NCI-H2029 treated with DMSO at 0.1 percent for 48 hours (cell line): ENCODE results near the gene ITIH3.

Experiments
- DNase-seq: peaks from one replicate; lab custom pipeline; 2025; lab: John Stamatoyannopoulos, UW

The ITIH3 gene

DNA sequence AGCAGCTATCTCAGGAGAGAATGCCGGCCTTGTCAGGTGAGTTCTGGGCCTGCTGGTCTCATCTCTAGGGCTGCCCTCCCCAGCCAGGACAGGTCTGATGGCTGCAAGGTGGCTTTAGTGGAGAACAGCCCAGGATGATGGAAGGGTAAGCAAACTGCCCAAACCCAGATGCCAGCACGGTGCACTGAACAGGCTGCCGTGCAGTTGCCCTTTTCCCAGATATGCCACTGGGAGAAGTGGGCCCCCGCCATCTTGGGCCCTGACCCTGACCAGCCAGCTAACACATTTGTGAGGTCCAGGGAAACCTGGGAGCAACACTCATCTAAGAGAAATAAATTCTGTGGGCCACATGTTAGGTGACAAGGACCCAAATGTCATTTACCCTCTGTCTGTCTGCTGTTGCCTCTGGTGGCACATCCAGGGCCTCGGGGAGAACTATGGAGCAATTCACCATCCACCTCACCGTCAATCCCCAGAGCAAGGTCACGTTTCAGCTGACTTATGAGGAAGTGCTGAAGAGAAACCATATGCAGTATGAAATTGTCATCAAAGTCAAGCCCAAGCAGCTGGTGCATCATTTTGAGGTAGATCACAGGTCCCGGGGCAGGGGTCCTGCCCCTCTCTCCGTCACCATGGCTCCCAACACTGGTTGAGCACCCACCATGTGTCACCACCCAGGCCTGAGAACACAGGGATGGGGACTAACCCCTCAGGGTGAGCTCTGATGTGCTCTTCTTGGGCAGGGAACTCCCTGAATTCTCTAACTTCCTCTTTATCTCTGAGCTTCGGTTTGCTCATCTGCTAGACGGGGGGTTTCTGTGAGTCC is 15.4 kb upstream of the ITIH3 start:
- DNase-seq: no peak

DNA sequence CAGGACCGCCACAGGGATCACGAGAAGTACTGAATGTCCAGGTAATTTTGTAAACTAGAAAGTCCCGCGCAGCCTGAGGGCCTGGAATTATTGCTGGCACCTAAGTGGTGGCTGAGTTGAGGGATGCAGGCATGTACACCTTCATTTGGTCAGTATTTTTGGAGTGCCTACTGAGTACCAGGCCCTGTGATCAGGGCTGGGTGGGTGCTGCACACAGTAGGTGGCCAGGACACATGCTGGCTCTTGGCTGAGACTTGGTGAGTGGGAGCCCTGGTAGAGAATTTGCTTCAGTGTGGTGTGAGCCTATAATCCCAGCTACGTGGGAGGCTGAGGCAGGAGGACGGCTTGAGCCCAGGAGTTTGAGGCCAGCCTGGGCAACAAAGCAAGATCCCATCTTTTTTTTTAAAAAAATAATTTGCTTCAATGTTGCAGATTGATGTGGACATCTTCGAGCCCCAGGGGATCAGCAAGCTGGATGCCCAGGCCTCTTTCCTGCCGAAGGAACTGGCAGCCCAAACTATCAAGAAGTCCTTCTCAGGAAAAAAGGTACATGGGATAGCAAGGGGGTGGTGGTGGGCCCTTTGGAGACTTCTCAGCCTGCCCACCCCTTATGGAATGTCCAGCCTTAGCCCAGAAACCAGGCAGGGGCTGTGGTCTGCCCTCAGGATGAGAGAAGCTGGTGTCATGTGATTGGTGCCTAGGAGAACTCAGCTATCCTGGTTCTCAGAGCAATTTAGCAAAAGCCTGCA is 14.6 kb upstream of the ITIH3 start:
- DNase-seq: no peak

GRCh38 chr3:52781741-52782140 is 12.9 kb upstream of the ITIH3 start:
- DNase-seq: no peak

DNA sequence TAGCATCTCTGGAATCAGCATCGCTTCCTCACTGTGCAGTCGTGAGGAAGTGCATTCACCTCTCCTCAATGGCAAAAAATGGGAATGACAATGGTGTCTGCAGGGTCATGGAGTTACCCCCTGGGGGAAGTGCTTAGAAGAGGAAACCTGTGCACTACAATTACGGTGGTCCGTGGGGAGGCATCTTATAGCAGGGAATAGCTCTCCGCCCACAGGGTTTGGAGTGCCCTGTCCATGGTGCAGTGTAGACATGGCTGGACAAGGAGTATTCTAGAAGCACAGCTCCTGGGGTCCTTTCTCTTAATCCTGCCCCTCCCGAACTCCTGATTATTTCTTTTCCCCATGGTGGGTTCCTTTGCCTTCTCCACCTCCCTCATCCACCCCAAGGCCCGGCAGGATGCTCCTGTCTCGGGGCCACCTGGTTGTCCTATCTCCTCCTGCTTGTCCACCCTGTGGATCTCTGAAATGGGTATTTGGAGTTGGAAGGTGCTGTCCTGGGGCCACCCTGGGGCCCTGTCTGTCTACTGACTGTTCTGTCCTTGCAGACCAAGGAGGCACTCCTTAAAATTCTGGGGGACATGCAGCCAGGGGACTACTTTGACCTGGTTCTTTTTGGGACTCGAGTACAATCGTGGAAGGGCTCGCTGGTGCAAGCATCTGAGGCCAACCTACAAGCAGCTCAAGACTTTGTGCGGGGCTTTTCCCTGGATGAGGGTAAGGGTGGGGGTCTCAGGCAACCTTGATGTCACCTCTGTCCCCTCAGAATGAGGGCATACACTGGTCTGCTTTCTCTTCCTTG is 12.0 kb upstream of the ITIH3 start:
- no peak for DNase-seq

DNA sequence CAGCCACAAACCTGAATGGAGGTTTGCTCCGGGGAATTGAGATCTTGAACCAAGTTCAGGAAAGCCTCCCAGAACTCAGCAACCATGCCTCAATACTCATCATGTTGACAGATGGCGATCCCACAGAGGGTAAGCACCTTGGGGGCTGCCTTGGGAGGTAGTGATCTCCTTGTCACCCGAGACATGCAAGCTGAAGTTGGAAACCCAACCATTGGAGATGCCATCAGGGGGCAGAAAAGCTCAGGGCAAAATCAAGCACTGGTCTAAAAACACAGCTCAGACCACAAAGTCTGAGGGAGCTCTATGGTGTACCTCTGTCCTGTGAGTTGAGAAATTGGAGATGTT is 11.4 kb upstream of the ITIH3 start:
- no peak for DNase-seq

DNA sequence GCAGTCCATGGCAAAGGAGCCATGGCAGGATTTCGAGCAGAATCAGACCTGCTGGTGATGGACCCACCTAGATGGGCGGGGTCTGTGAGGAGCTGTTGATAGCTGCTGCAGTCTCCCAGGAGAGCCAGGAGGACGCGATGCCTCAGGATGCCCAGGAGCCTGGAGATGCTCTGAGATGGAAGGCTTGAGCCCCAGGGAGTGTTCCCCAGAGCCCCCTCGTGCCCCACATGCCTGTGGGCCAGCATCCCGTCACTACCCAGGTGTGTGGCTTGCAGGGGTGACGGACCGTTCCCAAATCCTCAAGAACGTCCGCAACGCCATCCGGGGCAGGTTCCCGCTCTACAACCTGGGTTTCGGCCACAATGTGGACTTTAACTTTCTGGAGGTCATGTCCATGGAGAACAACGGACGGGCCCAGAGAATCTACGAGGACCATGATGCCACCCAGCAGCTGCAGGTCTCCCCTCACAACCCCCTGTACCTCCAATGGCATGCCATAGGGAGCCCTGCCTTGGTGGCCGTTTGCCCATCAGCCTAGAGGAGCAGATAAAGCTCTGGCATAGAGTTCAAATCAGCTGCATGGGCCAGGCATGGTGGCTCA is 10.5 kb upstream of the ITIH3 start:
- DNase-seq: no peak

- DNase-seq: no peak
These were observed 9.5 kb upstream of the ITIH3 start for GRCh38 chr3:52784931-52785590.

DNA sequence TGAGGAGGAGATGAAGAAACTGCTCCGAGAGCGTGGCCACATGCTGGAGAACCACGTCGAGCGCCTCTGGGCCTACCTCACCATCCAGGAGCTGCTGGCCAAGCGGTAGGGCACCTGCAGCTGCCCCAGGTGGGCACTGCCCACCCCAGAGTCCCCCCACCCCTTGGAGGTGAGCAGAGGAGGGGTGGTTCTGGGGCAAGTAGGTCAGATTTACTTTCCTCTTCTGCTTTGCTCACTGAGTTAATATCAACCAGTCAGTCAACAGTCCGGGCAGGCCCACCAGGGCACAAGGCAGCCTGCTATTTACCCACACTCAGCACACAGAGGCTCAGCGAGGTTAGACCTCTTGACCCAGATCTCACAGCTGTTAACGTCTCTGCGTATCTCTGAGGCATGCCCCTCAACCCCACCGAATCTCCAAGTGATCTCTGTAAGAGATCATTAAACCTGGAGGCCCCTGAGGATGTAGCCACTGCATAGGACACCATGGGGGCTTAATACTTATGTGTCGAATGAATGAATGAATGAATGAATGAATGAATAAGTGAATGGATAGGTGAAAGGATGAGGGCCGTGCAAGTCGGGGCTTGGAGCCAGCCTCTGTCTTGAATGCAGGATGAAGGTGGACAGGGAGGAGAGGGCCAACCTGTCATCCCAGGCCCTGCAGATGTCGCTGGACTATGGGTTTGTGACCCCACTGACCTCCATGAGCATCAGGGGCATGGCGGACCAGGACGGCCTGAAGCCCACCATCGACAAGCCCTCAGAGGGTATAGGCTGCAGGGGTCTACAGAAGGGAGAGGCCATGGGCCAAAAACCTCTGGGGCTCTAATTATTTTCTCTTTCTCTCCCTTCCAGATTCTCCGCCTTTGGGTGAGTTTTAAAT is 8.0 kb upstream of the ITIH3 start:
- no peak for DNase-seq

DNA sequence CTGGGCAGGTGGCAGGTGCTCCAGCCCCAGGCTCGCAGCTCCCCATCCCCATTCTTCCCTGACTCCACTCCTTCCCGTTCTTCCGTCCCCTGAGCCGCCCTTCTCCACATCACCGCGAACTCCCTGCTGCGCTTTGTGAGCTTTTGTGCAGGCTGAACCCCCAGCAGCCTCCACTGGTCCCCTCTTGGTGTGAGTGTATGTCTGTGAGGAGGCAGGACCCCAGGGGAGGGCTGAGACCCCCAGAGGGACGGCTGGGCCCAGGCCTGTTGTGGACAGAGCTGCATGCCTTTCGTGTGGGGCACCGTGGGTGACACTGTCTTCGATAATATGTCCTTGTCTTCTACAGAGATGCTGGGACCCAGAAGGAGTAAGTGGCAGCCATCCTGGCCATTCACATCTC is 7.3 kb upstream of the ITIH3 start:
- no peak for DNase-seq

- no peak for DNase-seq
These were observed 6.6 kb upstream of the ITIH3 start for GRCh38 chr3:52787672-52788625.

DNA sequence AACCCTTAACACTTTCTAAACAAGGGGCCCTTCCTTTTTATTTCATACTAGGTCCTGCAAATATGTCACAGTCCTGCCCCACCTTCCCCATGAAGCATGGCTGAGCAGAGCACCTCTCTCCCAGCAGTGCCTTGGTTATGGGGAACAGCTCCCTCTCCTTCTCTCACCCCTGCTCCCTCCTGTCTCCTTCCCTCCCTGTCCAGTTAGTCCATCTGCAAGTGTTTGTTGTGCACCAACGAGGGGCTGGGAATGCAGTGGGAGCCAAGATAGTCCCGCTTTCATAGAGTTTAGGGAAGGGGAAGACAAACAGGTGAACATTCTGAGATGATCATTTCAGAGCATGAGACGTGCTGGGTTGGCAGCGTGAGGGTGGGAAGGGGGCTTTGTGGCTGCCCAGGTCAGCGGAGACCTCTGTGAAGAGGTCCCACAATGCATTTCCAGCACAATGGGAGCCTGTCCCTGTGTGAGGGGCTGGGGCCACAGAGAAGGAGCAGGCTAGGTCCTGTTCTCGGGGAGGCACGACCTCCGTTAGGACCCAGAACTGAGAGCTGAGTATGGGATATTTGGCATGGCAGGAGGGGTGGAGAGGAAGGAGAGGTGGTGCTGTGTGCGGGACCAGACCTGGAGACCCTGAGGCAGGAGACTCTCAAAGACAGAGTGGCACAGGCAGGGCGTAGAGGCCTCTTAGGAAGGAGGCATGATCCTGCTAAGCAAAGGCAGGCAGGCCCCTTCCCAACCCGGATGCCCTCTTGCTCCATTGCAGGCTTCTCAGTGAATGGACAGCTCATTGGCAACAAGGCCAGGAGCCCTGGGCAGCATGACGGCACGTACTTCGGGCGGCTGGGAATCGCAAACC is 5.5 kb upstream of the ITIH3 start:
- DNase-seq: no peak

DNA sequence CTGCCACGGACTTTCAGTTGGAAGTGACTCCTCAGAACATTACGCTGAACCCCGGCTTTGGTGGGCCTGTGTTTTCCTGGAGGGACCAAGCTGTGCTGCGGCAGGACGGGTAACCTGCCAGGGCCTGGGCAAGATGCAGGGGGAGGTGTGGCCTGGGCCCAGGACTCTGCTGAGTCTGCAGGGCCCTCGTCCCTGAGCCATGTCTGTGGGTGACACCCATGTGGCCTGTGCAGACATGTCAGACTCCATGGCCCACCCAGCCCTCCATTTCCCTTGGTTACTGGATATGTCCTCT is 4.9 kb upstream of the ITIH3 start:
- no peak for DNase-seq

GRCh38 chr3:52790337-52790736 is 4.3 kb upstream of the ITIH3 start:
- DNase-seq: no peak

GRCh38 chr3:52790741-52791140 is 3.9 kb upstream of the ITIH3 start:
- no peak for DNase-seq

GRCh38 chr3:52791366-52791765 is 3.2 kb upstream of the ITIH3 start:
- DNase-seq: no peak

GRCh38 chr3:52791928-52792327 is 2.7 kb upstream of the ITIH3 start:
- no peak for DNase-seq

GRCh38 chr3:52792413-52792812 is 2.2 kb upstream of the ITIH3 start:
- no peak for DNase-seq

DNA sequence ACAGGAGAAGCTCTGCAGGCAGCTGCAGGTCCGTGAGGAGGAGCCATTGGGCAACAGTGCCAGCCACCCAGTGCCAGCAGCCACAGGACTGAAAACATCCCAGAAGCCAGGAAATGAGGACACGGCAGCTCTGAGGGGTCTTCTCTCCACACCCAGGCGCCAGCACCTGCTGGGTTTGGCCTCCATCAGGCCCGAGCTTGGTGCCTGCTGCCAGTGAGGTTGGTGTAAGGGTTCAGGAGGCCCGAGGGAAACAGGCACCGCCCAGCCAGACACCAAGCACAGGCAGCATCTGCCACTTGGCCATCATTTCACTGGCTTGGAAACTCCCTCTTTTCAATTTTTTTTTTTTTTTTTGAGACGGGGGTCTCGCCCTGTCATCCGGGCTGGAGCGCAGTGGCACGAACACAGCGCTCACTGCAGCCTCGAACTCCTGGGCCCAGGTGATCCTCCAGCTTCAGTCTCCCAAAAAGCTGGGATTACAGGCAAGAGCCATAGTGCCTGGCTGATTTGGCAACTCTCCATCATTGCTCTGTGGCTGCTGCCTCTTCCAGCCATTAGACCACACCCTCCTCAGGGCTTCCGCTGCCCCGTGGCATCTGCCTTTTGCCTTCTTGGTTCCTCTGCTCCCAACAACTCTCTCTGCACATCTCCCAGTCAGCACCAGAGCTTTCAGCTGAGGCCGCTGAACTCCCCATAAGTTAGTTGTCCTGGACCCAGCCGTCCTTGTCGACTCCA is 1.5 kb upstream of the ITIH3 start:
- DNase-seq: no peak
